ENCODE results near the gene ZER1. TPM values are rescaled to one million over a fixed set of nuclear protein-coding genes. Genes with fewer than 3 reads are reported as not detected.
A peak's percentile ranks its signal among the peaks of the same experiment; 100 is the strongest.

The ZER1 gene
- total RNA-seq, 2 experiments from 2014 or later = 11.0 to 15.1 TPM

- Histone ChIP-seq H3K27ac (ENCODE audit: low read depth, low read length, poor library complexity, severe bottlenecking) (no peak overlapping the region), H3K79me2 (ENCODE audit: insufficient read depth, low read depth, low read length) (no peaks in the 10 kb centered on the region), H4K20me1 (ENCODE audit: insufficient read depth, low read length) (no peaks in the 10 kb centered on the region), H2AFZ (ENCODE audit: low read length) (no peak overlapping the region), H3K4me2 (ENCODE audit: low read length) (no peak overlapping the region), H3K4me3 (ENCODE audit: low read depth, low read length, poor library complexity, severe bottlenecking) (no peak overlapping the region), H3K36me3 (ENCODE audit: insufficient read depth, low read length) (no peaks in the 10 kb centered on the region), H3K9me3 (ENCODE audit: low read length) (no peaks in the 10 kb centered on the region), H3K9me2 (ENCODE audit: insufficient read depth, low read length) (no peaks in the 10 kb centered on the region), H3K4me1 (ENCODE audit: insufficient read depth, low read length, poor library complexity, severe bottlenecking) (peaks cover 17% of the 10 kb centered on the region)
- intact Hi-C loops (cut with micrococcal nuclease; ENCODE audit: unreplicated experiment) = no loop called here
- no TSS peak for BruUV-seq (replicated peaks)
- no peak for DNase-seq (ENCODE audit: low spot score)
- CTCF ChIA-PET (ENCODE audit: unreplicated experiment) = no interaction called here
- POLR2A ChIA-PET = interaction anchor here (0.6 to 1.0 kb wide), 4 partner anchors 10 to 219 kb away, joined by 3 to 8 read pairs (median 6); no protein-coding TSS in a partner anchor
- TF ChIP-seq, protein P1, sequence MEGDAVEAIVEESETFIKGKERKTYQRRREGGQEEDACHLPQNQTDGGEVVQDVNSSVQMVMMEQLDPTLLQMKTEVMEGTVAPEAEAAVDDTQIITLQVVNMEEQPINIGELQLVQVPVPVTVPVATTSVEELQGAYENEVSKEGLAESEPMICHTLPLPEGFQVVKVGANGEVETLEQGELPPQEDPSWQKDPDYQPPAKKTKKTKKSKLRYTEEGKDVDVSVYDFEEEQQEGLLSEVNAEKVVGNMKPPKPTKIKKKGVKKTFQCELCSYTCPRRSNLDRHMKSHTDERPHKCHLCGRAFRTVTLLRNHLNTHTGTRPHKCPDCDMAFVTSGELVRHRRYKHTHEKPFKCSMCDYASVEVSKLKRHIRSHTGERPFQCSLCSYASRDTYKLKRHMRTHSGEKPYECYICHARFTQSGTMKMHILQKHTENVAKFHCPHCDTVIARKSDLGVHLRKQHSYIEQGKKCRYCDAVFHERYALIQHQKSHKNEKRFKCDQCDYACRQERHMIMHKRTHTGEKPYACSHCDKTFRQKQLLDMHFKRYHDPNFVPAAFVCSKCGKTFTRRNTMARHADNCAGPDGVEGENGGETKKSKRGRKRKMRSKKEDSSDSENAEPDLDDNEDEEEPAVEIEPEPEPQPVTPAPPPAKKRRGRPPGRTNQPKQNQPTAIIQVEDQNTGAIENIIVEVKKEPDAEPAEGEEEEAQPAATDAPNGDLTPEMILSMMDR (conservative IDR thresholded peaks at IDR 0.05; ENCODE audit: low read length) = no peak
- no peak for TF ChIP-seq EZH2phosphoT487 (IDR thresholded peaks at IDR 0.05; ENCODE audit: borderline replicate concordance, low read depth, low read length)
These were observed 66.4 kb downstream of the ZER1 start for GRCh38 chr9:128705051-128705965.

GRCh38 chr9:128704356-128704670 is 67.4 kb downstream of the ZER1 start:
- ChIA-PET CTCF (ENCODE audit: unreplicated experiment) (no interaction called here), POLR2A (no interaction called here)
- no peaks in the 10 kb centered on the region for H3K79me2 ChIP-seq (ENCODE audit: insufficient read depth, low read depth, low read length)
- no peaks in the 10 kb centered on the region for H3K9me3 ChIP-seq (ENCODE audit: low read length)
- peak overlapping the region; percentile 7; the same call in 1 of the 2 replicates for H3K4me2 ChIP-seq (ENCODE audit: low read length)
- no peak for DNase-seq (ENCODE audit: low spot score)
- H3K36me3 ChIP-seq (ENCODE audit: insufficient read depth, low read length) = no peaks in the 10 kb centered on the region
- intact Hi-C loops (cut with micrococcal nuclease; ENCODE audit: unreplicated experiment) = no loop called here
- TF ChIP-seq, protein P1 (conservative IDR thresholded peaks at IDR 0.05; ENCODE audit: low read length) = no peak
- no peak for TF ChIP-seq EZH2phosphoT487 (IDR thresholded peaks at IDR 0.05; ENCODE audit: borderline replicate concordance, low read depth, low read length)
- peaks cover 17% of the 10 kb centered on the region for H3K4me1 ChIP-seq (ENCODE audit: insufficient read depth, low read length, poor library complexity, severe bottlenecking)
- H4K20me1 ChIP-seq (ENCODE audit: insufficient read depth, low read length) = no peaks in the 10 kb centered on the region
- no peak overlapping the region for H3K27ac ChIP-seq (ENCODE audit: low read depth, low read length, poor library complexity, severe bottlenecking)
- no TSS peak for BruUV-seq (replicated peaks)
- H2AFZ ChIP-seq (ENCODE audit: low read length) = no peak overlapping the region
- no peaks in the 10 kb centered on the region for H3K9me2 ChIP-seq (ENCODE audit: insufficient read depth, low read length)
- H3K4me3 ChIP-seq (ENCODE audit: low read depth, low read length, poor library complexity, severe bottlenecking) = no peak overlapping the region

Data from OCI-LY7 (cell line).